HepG2 (cell line): Measurements from ENCODE around the gene LITAFD. TPM values are rescaled to one million over a fixed set of nuclear protein-coding genes. Genes with fewer than 3 reads are reported as not detected.
A peak's percentile ranks its signal among the peaks of the same experiment; 100 is the strongest.

Experiments used
- ETV5 ChIP-seq: IDR thresholded peaks from 2 replicates; pipeline ENCODE4 v1.6.1; 2018; ENCODE audit warnings: missing biosample characterization, missing genetic modification reagents, inconsistent platforms, borderline replicate concordance
- SIN3A ChIP-seq: IDR thresholded peaks from 2 replicates; pipeline ENCODE4 v1.6.1; 2011; ENCODE audit warnings: low read depth, mild to moderate bottlenecking, control low read depth, low read length, borderline replicate concordance
- SMAD3 ChIP-seq: sonication (generic); formaldehyde crosslinking; IDR thresholded peaks from 2 replicates; pipeline ENCODE4 v1.4.0; 2020; ENCODE audit warnings: missing genetic modification reagents
- ZBTB8A ChIP-seq: sonication (generic); formaldehyde crosslinking; IDR thresholded peaks from 2 replicates; pipeline ENCODE4 v1.4.0; 2020; ENCODE audit warnings: mild to moderate bottlenecking, low read depth, missing genetic modification reagents, borderline replicate concordance
- ZNF143 ChIP-seq: sonication (generic); formaldehyde crosslinking; IDR thresholded peaks from 2 replicates; pipeline ENCODE4 v1.4.0; 2020; ENCODE audit warnings: missing genetic modification reagents
- ZNF430 ChIP-seq: sonication (generic); formaldehyde crosslinking; IDR thresholded peaks from 2 replicates; pipeline ENCODE4 v1.9.0; 2021; ENCODE audit warnings: mild to moderate bottlenecking, missing genetic modification reagents
- ZNF646 ChIP-seq: sonication (generic); formaldehyde crosslinking; IDR thresholded peaks from 2 replicates; pipeline ENCODE4 v1.9.0; 2021; ENCODE audit warnings: mild to moderate bottlenecking, missing genetic modification reagents
- ZNF773 ChIP-seq: sonication (generic); formaldehyde crosslinking; IDR thresholded peaks from 2 replicates; pipeline ENCODE4 v1.4.0; 2020; ENCODE audit warnings: missing genetic modification reagents, borderline replicate concordance
- polyA plus RNA-seq, 8 experiments: library from polyadenylated mRNA; depleted of rRNA in 3 of 8; stranded (reverse) in 7 of 8; unstranded in 1 of 8; fragments of >200 nt; fragmentation: Illumina TruSeq in 4 of 8; extraction: Trizol in 4 of 8; gene quantifications; 2 replicates each; pipeline versions ENCODE4 v1.2.1 to v1.2.3, GENCODE V29; 2011 to 2016; ENCODE audit warnings: low read depth in 4 of 8, missing spikeins in 1 of 8, mixed read lengths in 1 of 8; ENCODE audit not compliant: insufficient read depth in 1 of 8
- total RNA-seq, 5 experiments: library from RNA; depleted of rRNA; stranded (reverse); fragments of >200 nt; fragmentation: Illumina TruSeq; extraction: Trizol; gene quantifications; 2 replicates each; pipeline ENCODE4 v1.2.3, GENCODE V29; 2016; ENCODE audit warnings: low read depth in 1 of 5
- TF ChIP-seq, protein P1 (sequence below): sonication (generic); formaldehyde crosslinking; IDR thresholded peaks from 2 replicates; pipeline ENCODE4 v1.8.0; 2022; ENCODE audit warnings: mild to moderate bottlenecking, missing genetic modification reagents, moderate library complexity
- TF ChIP-seq, protein P2 (sequence below): IDR thresholded peaks from 2 replicates; pipeline ENCODE4 v1.6.1; 2016; ENCODE audit warnings: missing genetic modification reagents, missing compliant biosample characterization
- TF ChIP-seq, protein P3 (sequence below): sonication (generic); formaldehyde crosslinking; conservative IDR thresholded peaks from 2 replicates; pipeline ENCODE4 v1.8.1; 2023; ENCODE audit warnings: missing genetic modification reagents
- TF ChIP-seq, protein P4 (sequence below): sonication (generic); formaldehyde crosslinking; IDR thresholded peaks from 2 replicates; pipeline ENCODE4 v1.5.1; 2020; ENCODE audit warnings: missing genetic modification reagents, mild to moderate bottlenecking, borderline replicate concordance
- TF ChIP-seq, protein P5 (sequence below): sonication (generic); formaldehyde crosslinking; IDR thresholded peaks from 2 replicates; pipeline ENCODE4 v1.5.0; 2020; ENCODE audit warnings: mild to moderate bottlenecking, missing genetic modification reagents
- TF ChIP-seq, protein P6 (sequence below): sonication (generic); formaldehyde crosslinking; IDR thresholded peaks from 2 replicates; pipeline ENCODE4 v1.4.0; 2020; ENCODE audit warnings: missing genetic modification reagents; ENCODE audit errors: not compliant biosample characterization

LITAFD gene
- total and polyA plus RNA-seq, 2 of the 13 experiments (the other 11 are each of a cell fraction or from before 2014, with no cell fraction given) = not detected

- no peak; the same call in none of the 2 replicates for TF ChIP-seq ZNF646 (CRISPR knock-in tag)
- TF ChIP-seq SMAD3 = no peak
- TF ChIP-seq, protein P1, sequence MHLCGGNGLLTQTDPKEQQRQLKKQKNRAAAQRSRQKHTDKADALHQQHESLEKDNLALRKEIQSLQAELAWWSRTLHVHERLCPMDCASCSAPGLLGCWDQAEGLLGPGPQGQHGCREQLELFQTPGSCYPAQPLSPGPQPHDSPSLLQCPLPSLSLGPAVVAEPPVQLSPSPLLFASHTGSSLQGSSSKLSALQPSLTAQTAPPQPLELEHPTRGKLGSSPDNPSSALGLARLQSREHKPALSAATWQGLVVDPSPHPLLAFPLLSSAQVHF (CRISPR knock-in tag) = peak; percentile 66; the same call in 1 of the 2 replicates
- no peak; the same call in 1 of the 2 replicates for TF ChIP-seq SIN3A
- peak; percentile 83; the same call in 1 of the 2 replicates for TF ChIP-seq ZNF430 (CRISPR knock-in tag)
- TF ChIP-seq ZBTB8A (CRISPR knock-in tag) = no peak
- TF ChIP-seq, protein P2, sequence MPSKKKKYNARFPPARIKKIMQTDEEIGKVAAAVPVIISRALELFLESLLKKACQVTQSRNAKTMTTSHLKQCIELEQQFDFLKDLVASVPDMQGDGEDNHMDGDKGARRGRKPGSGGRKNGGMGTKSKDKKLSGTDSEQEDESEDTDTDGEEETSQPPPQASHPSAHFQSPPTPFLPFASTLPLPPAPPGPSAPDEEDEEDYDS (CRISPR knock-in tag) = peak; percentile 74; the same call in 1 of the 2 replicates
- TF ChIP-seq, protein P3, sequence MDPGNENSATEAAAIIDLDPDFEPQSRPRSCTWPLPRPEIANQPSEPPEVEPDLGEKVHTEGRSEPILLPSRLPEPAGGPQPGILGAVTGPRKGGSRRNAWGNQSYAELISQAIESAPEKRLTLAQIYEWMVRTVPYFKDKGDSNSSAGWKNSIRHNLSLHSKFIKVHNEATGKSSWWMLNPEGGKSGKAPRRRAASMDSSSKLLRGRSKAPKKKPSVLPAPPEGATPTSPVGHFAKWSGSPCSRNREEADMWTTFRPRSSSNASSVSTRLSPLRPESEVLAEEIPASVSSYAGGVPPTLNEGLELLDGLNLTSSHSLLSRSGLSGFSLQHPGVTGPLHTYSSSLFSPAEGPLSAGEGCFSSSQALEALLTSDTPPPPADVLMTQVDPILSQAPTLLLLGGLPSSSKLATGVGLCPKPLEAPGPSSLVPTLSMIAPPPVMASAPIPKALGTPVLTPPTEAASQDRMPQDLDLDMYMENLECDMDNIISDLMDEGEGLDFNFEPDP (CRISPR knock-in tag) = peak; percentile 97; the same call in 1 of the 2 replicates
- TF ChIP-seq, protein P4, sequence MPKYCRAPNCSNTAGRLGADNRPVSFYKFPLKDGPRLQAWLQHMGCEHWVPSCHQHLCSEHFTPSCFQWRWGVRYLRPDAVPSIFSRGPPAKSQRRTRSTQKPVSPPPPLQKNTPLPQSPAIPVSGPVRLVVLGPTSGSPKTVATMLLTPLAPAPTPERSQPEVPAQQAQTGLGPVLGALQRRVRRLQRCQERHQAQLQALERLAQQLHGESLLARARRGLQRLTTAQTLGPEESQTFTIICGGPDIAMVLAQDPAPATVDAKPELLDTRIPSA (CRISPR knock-in tag) = no peak; the same call in 1 of the 2 replicates
- no peak for TF ChIP-seq ZNF773 (CRISPR knock-in tag)
- TF ChIP-seq, protein P5, sequence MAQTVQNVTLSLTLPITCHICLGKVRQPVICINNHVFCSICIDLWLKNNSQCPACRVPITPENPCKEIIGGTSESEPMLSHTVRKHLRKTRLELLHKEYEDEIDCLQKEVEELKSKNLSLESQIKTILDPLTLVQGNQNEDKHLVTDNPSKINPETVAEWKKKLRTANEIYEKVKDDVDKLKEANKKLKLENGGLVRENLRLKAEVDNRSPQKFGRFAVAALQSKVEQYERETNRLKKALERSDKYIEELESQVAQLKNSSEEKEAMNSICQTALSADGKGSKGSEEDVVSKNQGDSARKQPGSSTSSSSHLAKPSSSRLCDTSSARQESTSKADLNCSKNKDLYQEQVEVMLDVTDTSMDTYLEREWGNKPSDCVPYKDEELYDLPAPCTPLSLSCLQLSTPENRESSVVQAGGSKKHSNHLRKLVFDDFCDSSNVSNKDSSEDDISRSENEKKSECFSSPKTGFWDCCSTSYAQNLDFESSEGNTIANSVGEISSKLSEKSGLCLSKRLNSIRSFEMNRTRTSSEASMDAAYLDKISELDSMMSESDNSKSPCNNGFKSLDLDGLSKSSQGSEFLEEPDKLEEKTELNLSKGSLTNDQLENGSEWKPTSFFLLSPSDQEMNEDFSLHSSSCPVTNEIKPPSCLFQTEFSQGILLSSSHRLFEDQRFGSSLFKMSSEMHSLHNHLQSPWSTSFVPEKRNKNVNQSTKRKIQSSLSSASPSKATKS (CRISPR knock-in tag) = no peak
- no peak; the same call in 1 of the 2 replicates for TF ChIP-seq ETV5
- no peak for TF ChIP-seq ZNF143
- TF ChIP-seq, protein P6, sequence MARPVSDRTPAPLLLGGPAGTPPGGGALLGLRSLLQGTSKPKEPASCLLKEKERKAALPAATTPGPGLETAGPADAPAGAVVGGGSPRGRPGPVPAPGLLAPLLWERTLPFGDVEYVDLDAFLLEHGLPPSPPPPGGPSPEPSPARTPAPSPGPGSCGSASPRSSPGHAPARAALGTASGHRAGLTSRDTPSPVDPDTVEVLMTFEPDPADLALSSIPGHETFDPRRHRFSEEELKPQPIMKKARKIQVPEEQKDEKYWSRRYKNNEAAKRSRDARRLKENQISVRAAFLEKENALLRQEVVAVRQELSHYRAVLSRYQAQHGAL (CRISPR knock-in tag) = no peak
Observed at GRCh38 chr16:8868416-8869211, 13.5 kb upstream of the LITAFD start, which contains the start of gene CARHSP1 (continued).
